CD4-positive, alpha-beta T cell treated with Interleukin-1 beta for 1 hour (primary cell): ENCODE measurements around the gene KRTAP5-5.
"Not testable (repeated sequence)": the region's sequence is repeated elsewhere in the genome, so short reads cannot be mapped to it uniquely, and the experiment has no call there.

ENCODE experiments used
- DNase-seq, 2 donors: peaks; one replicate each; pipeline ENCODE4 v3.0.0-alpha.2; 2020 to 2022

Gene KRTAP5-5

DNA sequence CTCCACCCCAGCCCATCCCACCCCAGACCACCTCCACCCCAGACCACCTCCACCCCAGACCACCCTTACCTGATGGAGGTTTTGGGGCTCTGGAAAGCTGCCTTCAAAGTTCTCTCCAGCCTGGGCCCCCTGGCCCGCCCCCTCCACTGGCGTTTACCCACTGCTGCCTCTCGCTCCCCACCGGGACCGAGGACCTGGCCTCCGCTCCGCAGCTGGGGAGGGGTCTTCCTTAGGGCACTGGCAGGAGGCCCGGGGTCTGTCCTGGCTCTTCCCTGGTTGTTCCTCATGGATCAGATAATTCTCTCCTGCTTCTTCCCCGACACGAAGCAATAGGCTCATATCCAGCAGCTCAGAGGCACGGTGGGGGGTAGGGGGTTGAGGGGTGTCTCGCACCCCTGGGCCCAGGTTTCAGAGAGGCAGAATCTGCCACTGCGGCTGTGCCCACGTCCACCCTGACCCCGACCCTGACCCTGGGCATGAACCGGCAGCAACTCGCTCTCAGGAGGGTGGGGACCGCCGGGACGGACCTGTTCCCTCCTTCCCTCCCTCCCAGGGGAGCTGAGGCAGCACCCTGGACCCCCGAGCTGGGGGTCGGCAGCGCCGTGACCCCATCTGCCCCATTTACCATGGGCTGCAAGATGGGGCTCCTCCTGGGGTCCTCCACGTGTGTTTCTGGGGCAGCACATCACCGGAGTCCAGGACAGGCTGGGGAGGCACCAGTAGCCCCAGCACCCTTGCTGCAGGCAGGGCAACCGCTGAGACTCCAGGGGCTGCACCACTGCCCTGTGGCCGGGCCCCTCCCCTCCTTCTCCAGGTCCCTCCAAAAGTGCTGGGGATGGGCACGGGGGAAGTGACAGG, 12.9 kb downstream of the KRTAP5-5 start:
- no peak for DNase-seq

DNA sequence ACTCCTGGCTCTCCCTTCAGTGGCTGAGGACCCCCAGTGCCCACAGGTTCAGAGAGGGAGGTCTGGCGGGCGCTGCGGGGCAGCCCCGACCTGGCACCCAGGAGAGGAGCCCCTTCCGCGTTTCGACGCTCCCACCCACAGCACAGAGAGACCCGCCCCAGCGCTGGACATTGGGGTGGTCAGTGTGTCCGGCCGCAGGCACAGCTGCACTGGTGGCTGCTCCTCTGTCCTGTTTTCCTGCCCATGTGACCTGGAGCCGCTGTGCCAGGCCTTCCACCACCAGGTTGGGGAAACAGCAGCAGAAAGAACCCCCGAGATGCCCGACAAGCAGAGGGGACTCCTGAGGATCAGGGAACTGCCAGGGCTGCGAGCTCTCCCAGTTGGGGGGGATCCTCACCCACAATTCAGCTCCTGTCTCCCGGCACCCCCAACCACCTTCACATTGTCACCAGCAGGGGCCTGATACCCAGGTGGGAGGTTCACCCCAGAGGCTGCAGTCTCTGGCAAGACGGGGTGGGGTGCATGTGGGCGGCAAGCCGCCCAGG, 13.6 kb downstream of the KRTAP5-5 start:
- no peak for DNase-seq

DNA sequence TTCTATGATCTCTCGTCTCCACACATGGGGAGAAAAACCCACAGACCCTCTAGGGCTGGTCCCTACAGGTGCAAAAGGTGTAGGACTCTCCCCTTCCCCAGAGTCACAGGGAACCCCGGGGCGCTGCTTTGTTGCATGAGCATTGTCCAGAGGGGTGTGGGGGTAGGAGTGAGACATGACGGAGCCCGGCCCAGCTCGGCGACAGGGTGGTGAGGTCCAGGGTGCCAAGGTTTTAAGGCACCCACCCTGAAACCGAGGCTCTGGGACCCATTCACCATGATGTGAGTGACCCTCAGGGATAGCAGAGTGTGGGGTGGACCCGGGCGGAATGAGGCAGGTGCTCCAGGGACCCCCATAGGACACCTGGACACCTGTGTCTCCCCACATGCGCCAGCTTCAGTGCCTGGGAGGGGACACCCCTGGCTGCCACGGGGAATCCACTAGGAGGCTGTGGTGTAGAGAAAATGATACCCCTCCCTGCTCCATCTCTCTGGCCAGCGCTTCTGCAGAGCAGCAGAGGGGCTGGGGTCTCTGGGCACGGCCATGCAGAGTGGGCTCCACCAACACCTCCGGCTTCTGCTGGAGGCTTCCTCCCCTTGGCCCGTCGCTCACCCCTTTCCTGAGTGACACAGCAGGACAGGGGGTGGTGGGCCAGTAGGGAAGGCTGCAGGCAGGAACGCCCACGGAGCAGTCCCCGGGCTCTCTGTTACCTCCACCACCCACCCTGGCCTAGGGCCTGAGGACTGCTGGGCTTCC, 15.2 kb downstream of the KRTAP5-5 start:
- no peak for DNase-seq

DNA sequence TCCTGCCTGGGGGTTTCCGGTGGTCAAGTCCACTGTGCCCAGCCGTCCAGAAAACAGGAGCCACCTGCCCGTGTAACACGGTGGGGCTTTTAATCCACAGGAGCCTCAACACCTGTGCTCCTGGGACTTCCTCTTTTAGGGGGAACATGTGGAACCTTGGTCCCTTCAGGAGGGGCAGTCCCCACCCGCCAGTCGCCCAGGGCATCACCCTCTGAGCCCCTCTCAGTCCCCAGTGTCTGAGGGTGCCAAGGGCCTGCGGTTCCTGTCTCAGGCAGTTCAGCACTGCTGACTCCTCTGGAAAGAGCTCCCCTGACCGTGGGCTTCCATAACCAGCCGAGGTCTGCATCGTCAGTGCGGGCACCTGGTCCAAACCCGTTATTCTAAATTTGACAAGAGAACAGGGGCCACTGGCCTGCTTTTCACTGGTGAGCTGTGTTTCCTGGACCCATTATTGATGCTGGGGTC, 15.8 kb downstream of the KRTAP5-5 start:
- no peak for DNase-seq

DNA sequence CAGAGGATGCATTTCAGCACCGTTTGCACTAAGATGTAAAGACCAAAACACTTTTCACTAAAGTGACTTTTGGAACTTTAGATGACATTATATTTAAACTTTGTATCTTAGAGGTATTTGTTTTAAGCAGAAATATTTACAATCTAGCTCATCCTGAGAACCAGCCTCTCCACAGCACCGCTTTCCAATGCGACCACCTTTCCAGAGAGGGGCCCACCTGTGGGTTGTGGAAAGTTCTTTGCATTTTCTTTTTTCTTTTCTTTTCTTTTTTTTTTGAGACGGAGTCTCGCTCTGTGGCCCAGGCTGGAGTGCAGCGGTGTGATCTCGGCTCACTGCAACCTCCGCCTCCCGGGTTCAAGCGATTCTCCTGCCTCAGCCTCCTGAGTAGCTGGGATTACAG, 17.0 kb downstream of the KRTAP5-5 start:
- DNase-seq = not testable (repeated sequence)

DNA sequence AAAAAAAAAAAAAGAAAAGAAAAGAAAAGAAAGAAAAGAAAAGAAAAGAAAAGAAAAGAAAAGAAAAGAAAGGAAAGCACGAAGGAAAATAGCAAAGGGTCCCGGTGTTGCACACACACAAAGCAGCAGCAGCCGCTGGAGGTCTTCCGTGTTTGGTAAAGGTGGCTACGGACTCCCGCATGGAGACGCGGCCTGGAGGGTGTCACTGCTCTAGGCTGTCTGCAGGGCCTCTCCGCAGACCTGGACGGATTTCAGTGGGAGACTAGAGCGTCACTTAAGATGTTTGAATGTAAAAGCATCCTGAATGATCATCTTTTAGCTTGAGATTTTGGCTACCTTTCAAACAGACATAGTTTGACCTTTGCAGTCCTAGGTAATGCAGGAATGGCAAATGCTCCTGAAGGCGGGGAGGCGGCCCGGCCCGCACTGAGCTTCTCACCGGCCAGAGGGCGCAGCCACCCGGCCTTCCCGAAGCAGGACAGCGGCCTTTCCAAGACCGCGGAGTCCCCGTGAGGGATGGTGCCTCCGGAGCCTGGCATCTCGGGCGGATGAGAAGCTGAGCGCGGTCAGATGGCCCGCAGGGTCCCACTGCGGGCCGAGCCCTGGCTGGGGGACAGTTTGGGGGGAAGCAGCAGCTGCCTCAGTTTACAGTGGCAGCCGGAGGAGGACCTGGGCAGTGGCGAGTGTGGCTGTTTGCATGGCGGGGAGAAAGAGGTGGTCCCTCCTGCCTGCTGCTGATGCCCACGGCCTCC, 18.5 kb downstream of the KRTAP5-5 start:
- DNase-seq = no peak

DNA sequence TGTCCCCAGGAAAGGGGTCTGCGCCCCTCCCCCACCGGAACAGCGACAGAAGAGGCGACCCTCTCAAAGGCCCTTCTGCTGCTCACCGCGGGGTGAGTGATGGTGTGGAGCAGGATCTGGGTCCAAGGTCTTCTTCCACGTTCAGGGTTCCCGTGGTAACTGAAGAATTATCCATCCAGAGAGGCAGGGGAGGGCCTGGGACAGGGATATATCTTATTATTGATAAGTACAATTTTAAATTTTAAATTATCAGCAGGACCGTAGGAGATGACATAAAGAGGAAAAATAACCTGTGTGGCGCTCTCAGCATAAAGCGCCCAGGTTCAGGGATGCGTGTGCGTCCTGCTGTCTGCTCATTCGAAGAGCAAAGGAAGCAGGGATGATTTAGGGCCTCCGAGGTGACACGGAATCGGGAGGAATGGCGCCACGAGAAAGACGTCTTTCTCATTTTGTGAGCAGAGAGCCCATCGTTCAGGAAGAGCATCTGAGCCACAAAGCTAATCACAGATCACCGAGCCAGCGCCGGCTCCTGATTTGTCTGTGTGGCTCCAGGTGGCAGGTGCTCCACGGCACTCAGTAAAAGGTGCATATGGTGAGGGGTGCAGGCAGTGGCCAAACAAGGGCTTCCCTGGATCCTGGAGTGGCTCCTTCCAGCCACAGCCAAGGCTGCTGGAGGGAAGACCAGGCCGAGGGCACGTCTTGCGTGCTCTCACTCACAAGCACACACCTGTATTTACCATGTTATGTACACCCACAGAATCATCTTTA, 19.3 kb downstream of the KRTAP5-5 start:
- no peak for DNase-seq

DNA sequence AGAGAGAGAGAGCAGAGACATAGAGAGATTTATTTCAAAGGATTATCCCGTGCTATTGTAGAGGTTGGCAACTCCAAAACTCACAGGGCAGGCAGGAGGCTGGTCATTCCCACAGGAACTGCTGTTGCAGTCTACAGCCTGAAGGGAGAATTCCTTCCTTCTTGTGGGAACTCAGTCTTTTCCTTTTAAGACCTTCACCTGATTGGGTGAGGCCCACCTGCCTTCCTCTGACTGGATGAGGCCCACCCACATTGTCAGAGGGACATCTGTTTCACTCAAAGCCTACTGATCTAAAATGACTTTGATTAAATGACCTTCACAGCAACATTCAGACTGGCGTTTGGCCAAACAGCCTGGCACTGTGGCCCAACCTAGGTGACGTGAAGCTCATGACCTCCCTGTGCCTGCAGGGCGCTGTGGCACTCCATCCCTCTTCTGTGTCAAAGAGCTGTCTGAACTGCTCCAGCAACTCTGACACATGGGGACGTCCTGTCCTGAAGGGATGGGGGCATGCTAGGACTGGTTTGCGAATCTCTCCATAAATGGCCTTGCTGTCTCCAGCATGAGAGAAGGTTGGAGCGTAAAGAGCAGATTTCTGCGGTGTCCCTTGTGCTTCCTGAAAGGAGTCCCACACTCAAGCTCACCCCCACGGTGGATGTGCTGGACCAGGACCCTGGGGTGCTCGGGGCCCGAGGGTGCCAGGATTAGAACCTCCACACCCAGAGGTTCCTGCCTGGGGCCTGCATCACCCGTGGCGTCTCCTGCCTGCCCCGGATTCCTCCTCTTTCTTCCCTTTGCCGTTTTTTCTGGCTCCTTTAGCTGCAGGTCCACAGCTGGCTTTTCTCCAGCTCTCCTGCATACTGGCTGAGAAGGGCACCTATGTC, 20.7 kb downstream of the KRTAP5-5 start:
- no peak for DNase-seq

DNA sequence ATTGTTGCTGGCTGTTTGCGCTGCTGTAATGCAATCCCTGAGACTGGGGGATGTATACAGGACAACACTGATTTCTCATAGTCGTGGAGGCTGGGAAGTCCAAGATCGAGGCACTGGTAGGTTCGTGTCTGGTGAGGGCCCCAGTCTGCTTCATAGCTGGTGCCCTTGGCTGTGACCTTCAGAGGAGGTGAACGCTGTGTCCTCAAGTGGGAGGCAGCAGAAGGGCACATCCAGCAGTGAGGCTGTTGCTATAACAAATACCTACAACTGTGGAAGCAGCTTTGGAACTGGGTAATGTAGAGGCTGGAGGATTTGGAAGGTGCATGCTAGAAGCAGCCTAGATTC, 21.3 kb downstream of the KRTAP5-5 start:
- DNase-seq = no peak

DNA sequence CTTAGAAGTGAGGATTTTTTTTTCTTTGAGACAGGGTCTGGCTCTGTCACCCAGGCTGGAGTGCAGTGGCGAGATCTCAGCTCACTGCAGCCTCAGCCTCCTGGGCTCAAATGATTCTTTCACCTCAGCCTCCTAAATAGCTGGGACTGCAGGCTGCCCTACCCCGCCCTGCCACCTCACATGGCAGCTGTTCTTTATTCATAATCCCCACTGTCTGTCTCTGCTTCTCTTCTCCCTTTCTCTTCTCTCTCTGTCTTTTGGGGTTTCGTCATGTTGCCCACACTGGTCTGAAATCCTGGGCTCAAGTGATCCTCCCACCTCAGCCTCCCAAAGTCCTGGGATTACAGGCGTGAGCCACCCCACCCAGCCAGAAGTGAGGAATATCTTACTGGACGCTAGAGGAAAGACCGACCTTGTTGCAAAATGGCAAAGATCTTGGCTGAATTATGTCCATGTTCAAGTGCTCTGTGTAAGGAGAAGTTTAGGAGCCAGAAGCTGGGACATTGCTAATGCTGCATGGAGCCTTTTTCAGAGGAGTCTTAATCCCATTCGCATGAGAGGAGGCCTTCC, 21.9 kb downstream of the KRTAP5-5 start:
- DNase-seq = no peak

DNA sequence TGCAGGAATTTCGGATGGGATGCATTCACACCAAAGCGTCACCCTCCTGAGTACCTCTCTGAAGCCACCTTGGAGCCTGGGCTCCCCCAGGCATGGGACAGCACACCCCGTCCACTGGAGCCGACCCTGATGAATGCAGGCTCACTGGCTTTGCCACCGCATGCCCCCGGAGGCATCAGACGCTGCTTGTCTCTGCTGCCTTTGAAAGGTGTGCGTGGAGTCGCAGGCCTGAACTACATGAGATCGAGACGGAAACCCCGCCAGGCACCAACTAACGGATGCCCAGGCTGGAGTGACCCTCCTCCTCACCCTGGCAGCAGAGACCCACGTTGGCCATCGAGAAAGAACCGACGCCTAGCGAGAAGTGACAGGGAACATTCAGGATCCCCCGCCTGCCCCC, 22.5 kb downstream of the KRTAP5-5 start:
- DNase-seq = no peak

DNA sequence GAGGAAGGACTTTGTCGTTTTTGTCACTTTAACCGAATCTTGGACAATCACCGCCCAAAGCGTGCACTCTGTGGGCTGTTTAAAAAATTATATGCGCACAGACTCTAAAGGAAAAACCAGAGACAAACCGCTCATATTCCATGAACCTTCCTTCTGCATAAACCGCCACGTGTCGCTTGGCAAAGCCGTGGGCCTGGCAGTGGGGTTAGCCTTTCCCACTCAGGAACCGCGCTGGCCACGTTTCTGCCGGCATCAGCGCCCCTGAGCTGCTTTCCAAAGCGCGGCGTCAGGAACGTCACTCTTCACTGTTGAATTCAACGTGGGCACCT, 22.8 kb downstream of the KRTAP5-5 start:
- no peak for DNase-seq

DNA sequence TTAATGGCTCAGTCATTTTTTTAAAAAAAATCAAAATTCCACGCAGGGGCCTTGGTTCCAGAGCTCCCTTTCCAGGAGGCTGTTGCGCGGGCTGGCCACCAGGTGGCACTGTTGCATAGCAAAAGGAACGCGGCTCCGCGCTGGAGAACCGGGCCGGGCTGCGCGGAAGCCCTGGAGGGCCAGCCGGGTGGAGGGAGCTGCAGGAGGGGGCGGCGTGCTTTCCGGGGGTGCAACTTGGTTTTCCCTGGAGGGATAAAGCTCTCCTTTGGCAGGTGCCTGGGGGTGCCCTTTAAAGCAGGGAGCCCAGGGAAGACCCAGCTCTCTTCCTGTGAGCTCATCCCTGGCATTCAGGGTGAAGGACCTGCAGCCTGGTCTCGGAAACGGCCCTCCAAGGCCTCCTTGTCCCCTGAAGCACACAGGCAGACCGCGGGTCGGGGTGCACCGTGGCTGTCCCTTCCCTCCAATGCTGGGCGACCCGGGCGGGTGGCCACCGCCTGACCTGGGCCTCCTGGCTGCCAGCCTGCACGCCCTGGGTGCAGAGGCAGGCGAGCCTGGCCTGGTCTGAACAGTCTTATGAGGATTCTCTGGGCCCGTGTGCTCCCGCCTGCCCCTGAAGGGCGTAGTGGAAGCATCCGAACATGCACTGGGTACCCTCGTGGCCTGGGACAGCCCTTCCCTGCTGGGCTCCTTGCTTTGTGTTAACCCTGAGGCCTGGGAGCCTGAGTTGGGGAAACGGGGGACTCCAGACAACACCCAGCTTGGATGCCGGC, 23.4 kb downstream of the KRTAP5-5 start:
- peak; percentile 71 to 77 for DNase-seq

DNA sequence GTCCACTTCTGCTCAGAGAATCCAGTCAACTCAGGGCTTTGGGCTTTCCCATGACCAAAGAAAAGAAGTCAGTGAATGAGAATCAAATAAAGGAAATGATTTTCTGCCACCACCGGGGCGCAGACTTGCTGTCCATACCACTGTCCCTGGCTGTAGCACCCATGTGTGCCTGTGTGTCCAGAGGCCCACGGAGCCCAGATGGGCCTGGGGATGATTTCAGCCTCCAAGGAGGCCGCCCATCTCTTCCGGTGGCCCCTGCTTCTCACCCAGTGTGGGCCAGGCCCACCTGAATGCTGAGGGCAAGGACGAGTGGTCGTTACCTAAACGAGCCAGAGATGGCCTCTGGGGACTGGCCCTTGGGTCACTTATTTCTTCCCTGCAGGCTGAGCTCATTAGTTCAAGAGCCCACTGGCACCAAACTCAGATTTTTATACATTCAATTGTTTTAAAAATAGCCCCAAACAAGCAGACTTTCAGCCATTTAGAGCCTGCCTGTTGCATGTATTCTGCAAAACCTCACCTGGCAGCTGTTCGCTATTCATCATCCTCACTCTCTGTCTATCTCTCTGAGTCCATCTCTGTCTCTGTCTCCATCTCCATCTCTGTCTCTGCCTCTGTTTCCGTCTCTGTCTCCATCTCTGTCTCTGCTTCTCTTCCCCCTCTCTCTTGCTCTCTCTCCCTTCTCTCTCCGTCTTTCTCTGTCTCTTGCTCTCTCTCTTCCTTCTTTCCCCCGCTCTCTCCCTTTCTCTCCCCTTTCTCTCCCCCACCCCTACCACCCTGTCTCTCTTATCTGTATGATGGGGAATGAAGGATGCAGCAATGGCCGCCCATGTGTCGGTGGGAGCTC, 24.2 kb downstream of the KRTAP5-5 start:
- no peak for DNase-seq

DNA sequence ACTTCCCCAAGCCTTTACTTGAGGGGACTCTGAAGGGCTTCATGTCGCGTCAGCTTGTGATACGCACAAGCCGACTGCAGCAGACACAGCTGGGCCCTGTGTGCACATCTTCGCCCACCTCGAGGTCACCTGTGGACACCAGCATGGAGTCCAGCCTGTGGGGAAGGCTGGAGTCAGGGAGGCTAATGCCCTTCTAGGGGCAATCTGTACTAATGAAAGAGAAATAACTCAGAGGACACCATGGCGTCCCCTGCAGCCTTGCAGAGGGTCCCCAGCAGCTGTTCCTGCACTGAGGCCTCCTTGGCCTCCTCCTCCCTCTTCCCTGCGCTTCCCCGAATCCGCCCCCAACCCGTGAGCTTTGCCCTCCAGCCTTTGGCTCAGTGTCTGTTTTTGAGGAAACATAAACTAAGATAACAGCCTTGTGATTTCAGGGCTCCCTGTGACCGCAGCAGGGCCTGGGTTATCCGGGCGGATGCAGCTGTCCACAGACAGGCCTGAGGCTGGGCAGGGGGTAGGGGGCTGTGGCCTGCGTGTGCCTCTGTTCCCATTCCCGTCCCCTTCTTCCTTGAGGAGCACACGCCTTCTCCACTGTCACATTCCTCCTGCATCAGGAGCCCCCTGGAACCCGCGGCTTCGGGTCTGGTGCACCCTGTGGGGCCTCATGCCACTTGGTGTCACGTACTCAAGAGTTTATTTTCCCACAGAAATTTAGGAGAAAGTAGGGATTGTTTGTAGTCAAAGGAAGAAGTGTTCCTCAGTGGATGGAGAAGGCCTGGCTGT, 25.0 kb downstream of the KRTAP5-5 start:
- DNase-seq = no peak

DNA sequence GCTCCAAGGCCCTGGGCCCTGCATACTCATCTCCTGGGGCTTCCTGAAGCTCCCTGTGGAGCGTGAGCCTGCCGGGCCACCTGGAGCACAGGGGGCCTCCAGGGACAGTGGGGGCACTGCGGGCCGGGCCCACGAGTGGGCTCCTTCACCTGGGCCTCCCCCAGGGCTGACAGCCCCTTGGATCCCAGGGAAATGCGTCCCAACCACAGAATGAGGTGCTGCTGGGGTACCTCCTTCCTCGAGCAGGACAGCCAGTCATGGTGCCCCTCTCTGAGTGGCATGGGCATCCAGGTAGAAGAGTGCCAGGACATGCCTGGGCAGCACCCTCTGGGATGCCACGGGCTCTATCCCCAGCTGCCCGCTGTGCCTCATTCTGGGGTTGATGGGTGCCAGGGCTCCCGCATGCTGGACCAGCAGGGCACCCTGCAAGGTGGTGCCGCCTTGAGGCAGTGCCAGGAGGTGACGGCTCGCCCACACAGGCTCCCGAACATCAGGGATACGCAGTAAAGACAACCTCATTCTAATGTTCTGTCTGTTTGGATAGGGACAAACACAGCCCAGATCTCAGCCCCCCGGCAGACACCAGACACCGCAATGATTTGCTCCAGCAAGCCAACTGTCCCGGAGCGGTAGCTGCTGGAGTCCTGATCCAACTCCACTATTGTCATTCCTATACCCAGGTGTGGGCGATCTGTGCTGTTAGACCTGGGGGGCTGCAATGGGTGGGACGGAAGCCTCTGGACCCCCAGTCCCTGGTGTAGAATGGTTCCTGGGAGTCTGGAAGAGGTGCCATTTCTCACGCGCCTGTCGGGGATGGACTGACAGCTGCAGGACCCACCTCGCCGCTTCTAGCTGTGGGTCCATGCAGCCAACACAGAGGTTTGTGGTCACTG, 25.8 kb downstream of the KRTAP5-5 start:
- DNase-seq = no peak

DNA sequence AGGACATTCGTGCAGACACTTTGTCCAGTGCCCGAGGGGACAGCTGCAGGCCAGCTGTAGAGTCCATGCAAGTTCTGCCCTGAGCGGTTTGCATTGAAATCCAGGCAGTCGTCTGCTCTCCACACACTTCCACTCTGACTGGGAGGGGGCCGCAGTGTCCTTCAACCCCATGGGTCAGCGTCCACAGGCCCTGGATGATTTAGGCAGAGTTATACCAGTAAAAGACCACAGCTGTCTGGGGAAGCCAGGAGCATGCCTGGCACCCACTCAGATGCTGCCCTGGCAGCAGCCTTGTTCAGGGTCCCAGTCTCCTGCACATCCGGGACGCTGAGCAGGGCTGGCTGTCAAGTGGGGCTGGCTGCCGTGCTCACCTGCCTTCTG, 26.5 kb downstream of the KRTAP5-5 start:
- DNase-seq = no peak

DNA sequence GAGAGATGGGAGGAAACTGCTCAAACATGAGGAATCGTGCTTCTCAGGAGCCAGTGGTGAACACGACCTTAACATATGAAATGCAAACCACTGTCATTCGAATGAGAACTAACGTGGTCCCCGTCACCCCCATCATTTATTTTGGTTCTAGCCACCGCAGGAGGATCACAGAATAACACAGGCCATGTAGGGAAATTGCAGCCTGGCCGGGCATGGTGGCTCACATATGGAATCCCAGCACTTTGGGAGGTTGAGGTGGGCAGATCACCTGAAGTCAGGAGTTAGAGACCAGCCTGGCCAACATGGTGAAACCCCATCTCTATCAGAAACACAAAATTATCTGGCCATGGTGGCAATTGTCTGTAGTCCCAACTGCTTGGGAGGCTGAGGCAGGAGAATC, 27.1 kb downstream of the KRTAP5-5 start:
- no peak for DNase-seq
